ENCODE results near the gene MIS18BP1. TPM values are rescaled to one million over a fixed set of nuclear protein-coding genes. Genes with fewer than 3 reads are reported as not detected.
"Not testable (repeated sequence)": the region's sequence is repeated elsewhere in the genome, so short reads cannot be mapped to it uniquely, and the experiment has no call there.

MIS18BP1 gene
- polyA plus RNA-seq, 1 of the 3 experiments (the other 2 are of a cell fraction): 2.6 TPM

DNA sequence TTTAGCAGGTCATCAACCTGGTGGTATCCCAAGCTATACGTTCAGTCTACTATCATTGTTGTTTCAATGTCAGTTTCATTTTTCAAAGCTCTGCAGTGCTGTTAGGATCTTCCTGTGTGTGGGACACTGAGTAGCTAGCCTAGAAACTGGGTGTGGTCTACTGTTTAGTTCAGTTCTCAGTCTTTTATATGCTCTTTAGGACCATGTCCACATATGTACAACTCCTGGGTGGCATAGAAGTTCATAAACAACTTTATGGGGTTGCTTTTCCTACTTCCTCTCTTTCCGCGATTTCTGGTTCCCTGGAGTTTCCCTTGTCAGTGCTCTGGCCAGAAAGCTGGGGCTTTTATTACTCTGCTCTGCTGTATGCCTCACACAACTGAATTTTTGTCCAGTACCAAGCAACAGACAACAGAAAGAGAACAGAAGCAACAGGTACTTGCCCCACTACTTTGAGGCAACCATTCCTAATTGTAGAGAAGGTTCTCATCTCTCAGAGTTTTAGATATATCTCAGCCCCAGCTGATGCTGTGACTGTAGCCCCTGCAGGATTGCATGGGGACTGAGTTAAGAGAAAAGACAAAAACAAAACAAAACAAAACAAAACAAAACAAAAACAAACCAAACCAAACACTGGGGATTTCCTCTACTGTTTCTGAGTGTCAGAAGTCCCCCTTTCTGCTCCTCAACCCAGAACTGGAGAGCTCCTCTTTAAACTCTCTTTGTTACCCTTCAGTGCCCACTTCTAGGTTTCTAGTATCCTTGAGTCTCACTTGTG lies 30.3 kb downstream of the MIS18BP1 start:
- 100% methylated on average over 3 of the region's 3 CpGs for WGBS (ENCODE audit: low lambda C conversion rate)
- no peaks in the 10 kb centered on the region for H3K27me3 ChIP-seq (ENCODE audit: insufficient read depth)
- no peak overlapping the region for H3K4me2 ChIP-seq
- no peaks in the 10 kb centered on the region for H4K20me1 ChIP-seq (ENCODE audit: insufficient read depth)
- H3K36me3 ChIP-seq (replicated peaks in 1 of 2; ENCODE audit: control insufficient read depth in 1 of 2, insufficient read depth in 2 of 2, low read length in 1 of 2): peaks cover 4 to 6% of the 10 kb centered on the region in 2 experiments
- no peaks in the 10 kb centered on the region for H3K9me2 ChIP-seq
- H3F3A ChIP-seq (replicated peaks; ENCODE audit: insufficient read depth): no peaks in the 10 kb centered on the region
- H3K4me1 ChIP-seq (ENCODE audit: control insufficient read depth in 1 of 2, insufficient read depth in 2 of 2, low read depth in 1 of 2, low read length in 1 of 2): no peaks in the 10 kb centered on the region
- ChIA-PET POLR2A (no interaction called here), CTCF (interaction anchor here (0.7 to 1.2 kb wide), 2 partner anchors 309 to 1807 kb away, joined by 3 to 4 read pairs; no protein-coding TSS in a partner anchor)
- no peak overlapping the region for H2AFZ ChIP-seq (ENCODE audit: low read depth)
- H3K79me2 ChIP-seq (ENCODE audit: insufficient read depth): no peaks in the 10 kb centered on the region
- no peak overlapping the region for H3K4me3 ChIP-seq (ENCODE audit: low read depth in 2 of 2, low read length in 1 of 2)
- no peak for DNase-seq
- no peaks in the 10 kb centered on the region for H3K9me3 ChIP-seq
- no peak overlapping the region for H3K9ac ChIP-seq
- TF ChIP-seq, protein P1, sequence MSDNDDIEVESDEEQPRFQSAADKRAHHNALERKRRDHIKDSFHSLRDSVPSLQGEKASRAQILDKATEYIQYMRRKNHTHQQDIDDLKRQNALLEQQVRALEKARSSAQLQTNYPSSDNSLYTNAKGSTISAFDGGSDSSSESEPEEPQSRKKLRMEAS (IDR thresholded peaks at IDR 0.05; ENCODE audit: low read depth): no peak
- TF ChIP-seq MXI1 (IDR thresholded peaks at IDR 0.05; ENCODE audit: low read depth, low read length) (no peak), EP300 (IDR thresholded peaks at IDR 0.05; ENCODE audit: borderline replicate concordance in 1 of 2, low read depth in 1 of 2, low read length in 1 of 2) (no peak), FOXM1 (IDR thresholded peaks at IDR 0.05; ENCODE audit: low read depth) (no peak), RFX5 (IDR thresholded peaks at IDR 0.05; ENCODE audit: low read length) (no peak)
- TF ChIP-seq, protein P2, sequence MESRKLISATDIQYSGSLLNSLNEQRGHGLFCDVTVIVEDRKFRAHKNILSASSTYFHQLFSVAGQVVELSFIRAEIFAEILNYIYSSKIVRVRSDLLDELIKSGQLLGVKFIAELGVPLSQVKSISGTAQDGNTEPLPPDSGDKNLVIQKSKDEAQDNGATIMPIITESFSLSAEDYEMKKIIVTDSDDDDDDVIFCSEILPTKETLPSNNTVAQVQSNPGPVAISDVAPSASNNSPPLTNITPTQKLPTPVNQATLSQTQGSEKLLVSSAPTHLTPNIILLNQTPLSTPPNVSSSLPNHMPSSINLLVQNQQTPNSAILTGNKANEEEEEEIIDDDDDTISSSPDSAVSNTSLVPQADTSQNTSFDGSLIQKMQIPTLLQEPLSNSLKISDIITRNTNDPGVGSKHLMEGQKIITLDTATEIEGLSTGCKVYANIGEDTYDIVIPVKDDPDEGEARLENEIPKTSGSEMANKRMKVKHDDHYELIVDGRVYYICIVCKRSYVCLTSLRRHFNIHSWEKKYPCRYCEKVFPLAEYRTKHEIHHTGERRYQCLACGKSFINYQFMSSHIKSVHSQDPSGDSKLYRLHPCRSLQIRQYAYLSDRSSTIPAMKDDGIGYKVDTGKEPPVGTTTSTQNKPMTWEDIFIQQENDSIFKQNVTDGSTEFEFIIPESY (IDR thresholded peaks at IDR 0.05; ENCODE audit: borderline replicate concordance, low read depth): no peak
- H3K27ac ChIP-seq (ENCODE audit: low read depth in 2 of 2, low read length in 1 of 2): no peak overlapping the region

DNA sequence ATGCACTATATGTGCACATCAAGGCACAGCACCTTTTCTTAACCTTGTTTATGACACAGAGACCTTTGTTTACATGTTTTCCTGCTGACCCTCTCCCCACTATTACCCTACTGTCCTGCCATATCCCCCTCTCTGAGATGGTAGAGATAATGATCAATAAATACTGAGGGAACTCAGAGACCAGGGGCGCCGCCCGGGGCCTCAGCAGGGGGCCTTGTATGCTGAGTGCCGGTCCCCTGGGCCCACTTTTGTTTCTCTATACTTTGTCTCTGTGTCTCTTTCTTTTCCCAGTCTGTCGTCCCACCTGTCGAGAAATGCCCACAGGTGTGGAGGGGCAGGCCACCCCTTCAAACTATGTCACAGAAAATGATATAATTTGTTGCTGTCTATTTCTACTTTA lies 38.7 kb downstream of the MIS18BP1 start:
- H3K27ac ChIP-seq (ENCODE audit: low read depth in 2 of 2, low read length in 1 of 2); CTCF ChIA-PET; H3F3A ChIP-seq (replicated peaks; ENCODE audit: insufficient read depth); H3K36me3 ChIP-seq (replicated peaks in 1 of 2; ENCODE audit: control insufficient read depth in 1 of 2, insufficient read depth in 2 of 2, low read length in 1 of 2); H2AFZ ChIP-seq (ENCODE audit: low read depth); H3K9ac ChIP-seq; H3K9me2 ChIP-seq; H4K20me1 ChIP-seq (ENCODE audit: insufficient read depth); H3K9me3 ChIP-seq; H3K4me1 ChIP-seq (ENCODE audit: control insufficient read depth in 1 of 2, insufficient read depth in 2 of 2, low read depth in 1 of 2, low read length in 1 of 2); H3K4me3 ChIP-seq (ENCODE audit: low read depth in 2 of 2, low read length in 1 of 2); POLR2A ChIA-PET; H3K27me3 ChIP-seq (ENCODE audit: insufficient read depth); H3K4me2 ChIP-seq; H3K79me2 ChIP-seq (ENCODE audit: insufficient read depth); DNase-seq: not testable (repeated sequence)
- WGBS (ENCODE audit: low lambda C conversion rate): 95% methylated on average over 4 of the region's 6 CpGs

DNA sequence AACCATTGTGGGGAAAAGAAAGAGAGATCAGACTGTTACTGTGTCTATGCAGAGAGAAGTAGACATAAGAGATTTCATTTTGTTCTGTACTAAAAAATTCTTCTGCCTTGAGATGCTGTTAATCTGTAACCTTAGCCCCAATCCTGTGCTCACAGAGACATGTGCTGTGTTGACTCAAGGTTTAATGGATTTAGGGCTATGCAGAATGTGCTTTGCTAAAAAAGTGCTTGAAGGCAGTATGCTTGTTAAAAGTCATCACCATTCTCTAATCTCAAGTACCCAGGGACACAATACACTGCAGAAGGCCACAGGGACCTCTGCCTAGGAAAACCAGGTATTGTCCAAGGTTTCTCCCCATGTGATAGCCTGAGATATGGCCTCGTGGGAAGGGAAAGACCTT lies 39.3 kb downstream of the MIS18BP1 start:
- H3K9ac ChIP-seq; H4K20me1 ChIP-seq (ENCODE audit: insufficient read depth); POLR2A ChIA-PET; H3K9me2 ChIP-seq; H3K27ac ChIP-seq (ENCODE audit: low read depth in 2 of 2, low read length in 1 of 2); H3F3A ChIP-seq (replicated peaks; ENCODE audit: insufficient read depth); CTCF ChIA-PET; H3K4me3 ChIP-seq (ENCODE audit: low read depth in 2 of 2, low read length in 1 of 2); H3K4me1 ChIP-seq (ENCODE audit: control insufficient read depth in 1 of 2, insufficient read depth in 2 of 2, low read depth in 1 of 2, low read length in 1 of 2); H3K4me2 ChIP-seq; H3K79me2 ChIP-seq (ENCODE audit: insufficient read depth); H3K27me3 ChIP-seq (ENCODE audit: insufficient read depth); H2AFZ ChIP-seq (ENCODE audit: low read depth); H3K36me3 ChIP-seq (replicated peaks in 1 of 2; ENCODE audit: control insufficient read depth in 1 of 2, insufficient read depth in 2 of 2, low read length in 1 of 2); DNase-seq; H3K9me3 ChIP-seq: not testable (repeated sequence)
- 90% methylated on average over 1 of the region's 1 CpG for WGBS (ENCODE audit: low lambda C conversion rate)

Data from SK-N-SH (cell line).